ENCODE measurements around the gene TRABD2B.

GRCh38 chr1:47853852-47854251 is 143.3 kb downstream of the TRABD2B start:
- TF ChIP-seq CTCF (IDR thresholded peaks at IDR 0.05; ENCODE audit: borderline replicate concordance, extremely low read depth, low read length, poor library complexity, severe bottlenecking) = no peak
- TF ChIP-seq EZH2 (IDR thresholded peaks at IDR 0.05; ENCODE audit: borderline replicate concordance, low read depth, low read length, severe bottlenecking) = no peak

All from DND-41 (cell line).